Neural progenitor cell (in vitro differentiated cells): ENCODE measurements around the gene RHNO1.

Experiments
- CTCF ChIP-seq: fragments of 200-600 bp; sonication (generic); IDR thresholded peaks from 2 replicates; pipeline ENCODE4 v1.5.1; 2017; ENCODE audit warnings: antibody characterized with exemption, mild to moderate bottlenecking
- EZH2 ChIP-seq: fragments of 200-600 bp; sonication (generic); IDR thresholded peaks from 2 replicates; pipeline ENCODE4 v1.6.1; 2017; ENCODE audit warnings: antibody characterized with exemption, mild to moderate bottlenecking, moderate library complexity
- EZH2phosphoT487 ChIP-seq: fragments of 200-600 bp; sonication (generic); IDR thresholded peaks from 2 replicates; pipeline ENCODE4 v1.6.1; 2017; ENCODE audit warnings: antibody characterized with exemption

- TF ChIP-seq EZH2 = no peak
- TF ChIP-seq CTCF = no peak
- TF ChIP-seq EZH2phosphoT487 = no peak
Observed at GRCh38 chr12:2919249-2919648, 42.2 kb downstream of the RHNO1 start.
